Retinal pigment epithelial cell (primary cell): ENCODE data around the gene C15orf61.

Source experiments
- DNase-seq: peaks from one replicate; pipeline ENCODE4 v3.0.0-alpha.2; 2010; ENCODE audit warnings: low read depth
- H3K4me3 ChIP-seq: 2 replicates; pipeline ENCODE4 v1.5.1; 2011; ENCODE audit warnings: mild to moderate bottlenecking, low read length, control low read depth, moderate library complexity
- TF ChIP-seq, protein P1 (sequence below): conservative IDR thresholded peaks from 2 replicates; pipeline ENCODE4 v1.5.1; 2011; ENCODE audit warnings: low read depth, low read length, control low read depth, inconsistent platforms

C15orf61 gene

DNA sequence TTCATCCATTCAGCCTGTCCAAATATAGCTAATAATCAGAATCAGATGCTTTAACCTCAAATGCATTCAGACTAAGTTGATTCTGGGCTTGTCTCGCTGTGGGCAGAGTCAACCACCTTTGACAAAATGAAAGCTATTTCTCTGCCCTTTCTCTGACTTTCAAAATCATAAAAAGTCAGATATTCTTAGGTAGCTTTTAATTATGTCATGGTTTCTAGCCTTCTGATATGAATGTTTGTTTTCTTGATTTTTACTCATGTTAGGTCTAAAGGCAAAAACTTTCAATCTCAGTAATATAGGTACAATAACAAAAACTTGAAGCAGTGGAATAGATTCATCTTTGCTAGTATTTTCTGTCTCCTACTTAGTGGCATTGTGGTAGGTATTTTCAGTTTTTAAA lies 25.3 kb upstream of the C15orf61 start:
- TF ChIP-seq, protein P1, sequence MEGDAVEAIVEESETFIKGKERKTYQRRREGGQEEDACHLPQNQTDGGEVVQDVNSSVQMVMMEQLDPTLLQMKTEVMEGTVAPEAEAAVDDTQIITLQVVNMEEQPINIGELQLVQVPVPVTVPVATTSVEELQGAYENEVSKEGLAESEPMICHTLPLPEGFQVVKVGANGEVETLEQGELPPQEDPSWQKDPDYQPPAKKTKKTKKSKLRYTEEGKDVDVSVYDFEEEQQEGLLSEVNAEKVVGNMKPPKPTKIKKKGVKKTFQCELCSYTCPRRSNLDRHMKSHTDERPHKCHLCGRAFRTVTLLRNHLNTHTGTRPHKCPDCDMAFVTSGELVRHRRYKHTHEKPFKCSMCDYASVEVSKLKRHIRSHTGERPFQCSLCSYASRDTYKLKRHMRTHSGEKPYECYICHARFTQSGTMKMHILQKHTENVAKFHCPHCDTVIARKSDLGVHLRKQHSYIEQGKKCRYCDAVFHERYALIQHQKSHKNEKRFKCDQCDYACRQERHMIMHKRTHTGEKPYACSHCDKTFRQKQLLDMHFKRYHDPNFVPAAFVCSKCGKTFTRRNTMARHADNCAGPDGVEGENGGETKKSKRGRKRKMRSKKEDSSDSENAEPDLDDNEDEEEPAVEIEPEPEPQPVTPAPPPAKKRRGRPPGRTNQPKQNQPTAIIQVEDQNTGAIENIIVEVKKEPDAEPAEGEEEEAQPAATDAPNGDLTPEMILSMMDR, result no peak
- DNase-seq, result no peak
- H3K4me3 ChIP-seq, result no peak overlapping the region

DNA sequence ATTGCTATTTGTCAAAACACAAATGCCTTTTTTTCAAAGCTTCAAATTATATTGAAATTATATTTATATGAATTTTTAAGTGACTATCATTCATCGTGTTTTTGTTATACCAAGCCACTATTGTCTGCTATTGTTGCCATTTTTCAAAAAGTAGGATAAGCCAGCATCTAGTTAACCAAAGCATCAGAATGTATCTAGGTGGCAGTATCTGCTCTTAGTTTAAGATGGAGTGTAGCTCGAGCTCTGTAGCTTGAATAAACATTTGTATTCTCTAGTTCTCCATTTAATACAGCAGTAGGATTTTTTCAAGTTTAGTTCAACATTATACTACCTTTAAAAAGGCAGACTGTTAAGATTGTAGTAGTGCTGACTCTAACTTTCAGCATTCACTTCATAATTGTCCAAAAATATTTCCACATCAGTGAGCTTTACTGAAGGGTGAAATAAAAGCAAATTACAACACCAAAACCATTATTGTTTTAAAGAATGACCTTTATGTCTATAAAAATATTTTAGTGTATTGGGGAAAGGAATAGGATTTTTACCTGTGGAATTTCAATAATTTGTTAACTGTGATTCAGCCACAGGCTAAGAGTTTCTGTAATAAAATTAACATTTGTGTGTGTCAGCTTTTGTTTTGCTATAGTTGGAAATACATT lies 19.6 kb upstream of the C15orf61 start:
- TF ChIP-seq, protein P1, result peak; percentile 45
- peak overlapping the region; percentile 27 for H3K4me3 ChIP-seq
- no peak for DNase-seq

DNA sequence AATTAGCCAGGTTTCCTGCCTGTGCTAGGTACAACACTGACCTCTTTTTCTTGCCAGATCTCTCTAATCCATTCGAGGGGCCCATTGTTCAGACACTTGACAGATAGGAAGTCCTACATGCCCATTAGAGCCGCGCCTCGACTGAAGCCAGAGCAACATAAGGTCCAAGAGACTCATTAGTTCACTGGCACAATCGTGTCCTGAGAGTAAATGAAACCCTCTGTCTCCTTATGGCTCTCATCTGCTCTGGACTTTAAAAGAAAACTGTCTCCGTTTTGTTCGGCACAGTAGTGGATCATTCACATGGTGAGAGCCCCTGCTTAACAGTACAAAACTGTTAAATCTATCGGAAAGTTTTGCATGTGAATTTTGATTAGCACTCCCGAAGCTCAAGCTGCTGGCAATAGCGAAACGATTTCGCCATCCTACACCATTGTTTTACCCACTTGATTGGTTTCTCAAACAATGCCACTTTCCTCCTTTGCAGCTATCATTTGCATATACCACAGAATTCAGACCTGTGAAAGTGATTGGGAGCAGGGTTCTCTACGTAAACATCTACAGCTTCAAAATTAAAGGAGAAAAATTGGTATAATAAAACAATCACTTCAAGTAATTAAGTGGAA lies 19.0 kb upstream of the C15orf61 start:
- H3K4me3 ChIP-seq, result peak overlapping the region; percentile 27
- DNase-seq, result peak; percentile 47

DNA sequence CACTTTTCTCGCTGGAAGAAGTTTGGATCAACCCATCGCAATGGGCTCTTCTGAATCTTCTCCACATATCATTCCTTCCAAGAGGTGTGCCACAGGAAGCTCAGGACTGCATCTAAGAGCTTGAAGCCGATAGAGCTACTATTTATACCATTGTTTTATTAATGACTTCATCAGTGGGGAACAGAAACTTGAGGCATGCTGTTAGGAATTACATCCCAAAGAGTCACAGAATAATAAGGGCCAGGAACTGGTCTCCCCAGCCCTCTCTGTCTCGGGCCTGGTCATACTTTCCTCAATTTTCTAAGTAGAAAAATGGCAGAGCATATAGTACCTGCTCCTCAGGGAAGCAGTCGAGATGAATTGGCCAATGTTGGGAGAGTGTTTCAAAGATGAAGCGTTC lies 16.9 kb upstream of the C15orf61 start:
- no peak overlapping the region for H3K4me3 ChIP-seq
- TF ChIP-seq, protein P1, result no peak

More for the DNA sequence above, 19.0 kb upstream of the C15orf61 start:
- TF ChIP-seq, protein P1, result no peak

DNA sequence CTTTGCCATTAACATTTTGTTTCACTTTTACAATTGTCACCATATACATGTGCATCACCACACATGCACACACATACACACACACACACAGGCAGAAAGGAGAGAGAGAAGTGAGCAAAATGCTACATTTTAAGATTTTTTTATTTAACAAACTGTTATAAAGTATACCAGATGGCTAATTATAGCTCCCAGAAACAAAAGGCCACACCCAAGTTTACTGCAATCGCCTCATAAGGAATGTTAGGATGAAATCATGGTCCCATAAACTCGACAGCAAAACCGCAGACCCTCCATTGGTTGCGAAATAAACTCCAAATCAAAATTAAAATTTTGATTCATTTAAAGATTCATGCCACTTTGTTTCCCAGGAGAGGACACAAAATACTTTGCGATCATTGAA lies 16.1 kb upstream of the C15orf61 start:
- no peak overlapping the region for H3K4me3 ChIP-seq
- no peak for DNase-seq
- TF ChIP-seq, protein P1, result no peak

More for the DNA sequence above, 16.9 kb upstream of the C15orf61 start:
- DNase-seq, result no peak

DNA sequence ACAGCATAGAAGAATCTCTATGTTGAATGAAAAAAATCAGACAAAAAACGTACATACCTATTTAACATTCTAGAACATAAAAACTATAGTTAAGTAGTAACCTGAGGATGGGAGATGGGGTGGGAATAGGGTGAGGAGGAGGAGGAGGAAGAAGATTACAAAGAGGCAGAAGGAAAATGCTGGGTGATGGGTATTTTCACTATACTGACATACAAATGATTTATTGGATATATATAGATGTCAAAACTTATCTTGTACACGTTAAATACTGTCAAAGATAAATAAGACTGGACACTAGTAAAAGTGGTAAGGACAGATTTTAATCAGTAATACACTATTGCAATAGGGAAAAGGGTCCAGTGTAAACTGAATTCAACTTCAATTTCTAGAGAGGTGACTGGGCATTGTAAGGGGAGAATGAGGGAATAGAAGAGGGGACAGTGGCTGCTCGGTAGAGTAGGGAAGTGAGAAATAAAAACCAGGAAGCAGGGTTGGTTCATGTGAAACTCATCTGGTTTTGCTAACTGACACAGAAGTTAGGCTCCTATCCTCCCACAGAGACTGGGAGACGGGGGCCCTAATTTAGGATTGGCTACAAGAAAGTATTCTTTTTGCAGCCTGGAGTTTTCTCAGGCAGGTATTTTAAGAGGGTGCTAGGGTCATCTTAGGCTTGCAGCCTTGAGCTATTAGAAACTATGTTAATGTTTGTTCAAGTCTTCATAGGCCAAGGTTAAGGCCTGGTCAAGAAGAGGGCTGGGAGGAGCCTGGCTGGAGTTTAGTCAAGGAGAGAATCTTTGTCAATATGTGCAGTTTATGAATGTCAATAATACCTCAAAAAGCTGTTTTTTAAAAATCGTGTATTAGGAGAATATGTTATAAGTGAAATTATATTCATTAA lies 15.0 kb upstream of the C15orf61 start:
- H3K4me3 ChIP-seq, result no peak overlapping the region
- TF ChIP-seq, protein P1, result no peak
- DNase-seq, result no peak
